NOMO-1 treated with dmso at 0.1 percent for 144 hours (cell line): ENCODE measurements around the gene C1R.
"Not testable (repeated sequence)": the region's sequence is repeated elsewhere in the genome, so short reads cannot be mapped to it uniquely, and the experiment has no call there.

Source experiments
- DNase-seq: peaks from one replicate; lab custom pipeline; 2025; ENCODE audit not compliant: unreplicated experiment; lab: John Stamatoyannopoulos, UW

Gene C1R

DNA sequence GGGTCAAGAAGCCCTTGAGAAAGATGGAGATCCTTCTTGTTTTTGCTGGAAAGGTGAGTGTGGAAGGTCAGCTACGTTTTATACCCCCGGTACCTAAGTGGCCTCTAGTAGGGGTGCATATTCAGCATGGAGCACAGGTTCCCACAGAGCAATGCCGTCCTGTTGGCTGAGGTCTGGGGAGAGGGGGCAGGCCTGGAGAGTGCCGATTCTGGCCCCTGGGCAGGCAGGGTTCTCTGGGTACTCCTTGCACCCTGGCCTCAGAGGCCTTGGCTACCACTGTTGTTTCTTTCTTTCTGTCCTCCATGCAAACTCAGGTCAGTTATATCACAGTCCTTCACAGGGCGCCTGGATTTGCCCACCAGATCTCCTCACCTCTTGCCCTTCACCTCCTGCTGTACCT lies 27.9 kb upstream of the C1R start:
- no peak for DNase-seq

DNA sequence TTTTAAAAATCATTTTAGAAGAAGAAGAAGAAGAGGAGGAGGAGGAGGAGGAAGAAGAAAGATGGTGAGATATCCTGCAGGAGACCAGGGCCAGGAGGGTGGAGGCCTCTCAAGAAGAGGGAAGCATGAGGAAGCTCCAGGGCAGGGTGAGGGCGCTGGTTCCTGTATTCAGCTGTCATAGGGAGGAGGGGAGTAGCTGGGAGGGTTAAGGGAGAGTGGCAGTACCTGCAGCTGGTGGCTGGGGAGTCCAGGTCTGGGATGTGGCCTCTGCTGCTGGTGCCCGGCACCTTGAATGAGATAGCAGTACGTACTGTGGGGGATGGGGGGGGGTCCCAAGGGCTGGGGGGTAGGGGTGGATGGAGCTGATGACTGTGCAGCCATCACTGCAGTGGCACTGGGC lies 26.6 kb upstream of the C1R start:
- no peak for DNase-seq

DNA sequence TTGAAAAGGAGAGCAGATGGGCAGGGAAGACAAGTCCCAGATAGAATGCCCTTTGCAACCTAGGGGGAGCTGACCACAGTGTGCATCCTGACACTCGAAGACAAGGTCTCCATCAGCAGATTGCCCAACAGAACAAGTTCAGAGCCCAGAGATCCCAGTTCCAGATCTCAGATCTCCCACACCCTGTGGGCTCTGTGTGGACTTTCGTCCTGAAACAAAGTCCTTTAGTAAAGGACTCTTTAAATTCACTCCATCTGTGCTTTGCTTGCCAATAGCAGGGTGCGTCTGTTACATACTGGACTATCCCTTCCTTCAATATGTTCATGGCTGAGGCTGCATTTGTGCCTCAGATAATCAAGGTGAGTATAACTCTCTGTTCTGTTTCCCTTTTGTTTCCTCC lies 25.4 kb upstream of the C1R start:
- no peak for DNase-seq

DNA sequence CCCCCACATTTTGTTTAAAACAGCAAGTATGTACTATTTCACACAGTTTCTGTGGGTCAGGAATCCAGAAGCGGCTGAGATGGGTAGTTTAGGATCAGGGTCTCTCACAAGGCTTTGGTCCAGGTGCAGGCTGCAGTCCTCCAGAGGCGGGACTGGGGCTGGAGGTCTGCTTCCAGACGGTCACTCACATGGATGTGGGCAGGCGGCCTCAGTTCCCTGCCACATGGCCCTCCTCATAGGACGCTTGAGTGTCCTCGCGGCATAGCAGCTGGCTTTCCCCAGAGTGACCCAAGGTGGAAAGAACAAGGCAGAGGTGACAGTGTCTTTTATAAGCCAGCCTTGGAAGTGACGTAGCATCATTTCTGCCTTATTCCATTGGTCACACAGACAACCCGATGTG lies 24.7 kb upstream of the C1R start:
- DNase-seq, result no peak

DNA sequence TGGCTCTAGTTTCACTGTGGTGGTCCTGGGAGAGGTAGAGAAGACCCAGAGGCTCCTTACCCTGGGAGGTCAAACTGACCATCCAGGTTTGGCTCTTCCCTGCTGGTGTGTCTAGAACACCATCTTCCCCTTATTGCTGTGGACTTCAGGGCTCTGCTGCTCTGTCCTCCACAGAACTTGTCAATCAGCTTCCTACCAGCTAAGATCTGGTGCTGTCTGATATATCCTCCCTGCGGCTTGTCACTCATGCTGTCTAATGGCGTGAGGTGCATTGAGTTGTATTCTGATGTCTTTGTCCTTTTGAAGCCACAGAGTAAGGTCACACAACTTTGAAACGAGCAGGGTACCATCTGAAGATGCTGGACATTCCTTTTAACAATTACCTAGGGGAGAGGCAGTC lies 24.0 kb upstream of the C1R start:
- no peak for DNase-seq

DNA sequence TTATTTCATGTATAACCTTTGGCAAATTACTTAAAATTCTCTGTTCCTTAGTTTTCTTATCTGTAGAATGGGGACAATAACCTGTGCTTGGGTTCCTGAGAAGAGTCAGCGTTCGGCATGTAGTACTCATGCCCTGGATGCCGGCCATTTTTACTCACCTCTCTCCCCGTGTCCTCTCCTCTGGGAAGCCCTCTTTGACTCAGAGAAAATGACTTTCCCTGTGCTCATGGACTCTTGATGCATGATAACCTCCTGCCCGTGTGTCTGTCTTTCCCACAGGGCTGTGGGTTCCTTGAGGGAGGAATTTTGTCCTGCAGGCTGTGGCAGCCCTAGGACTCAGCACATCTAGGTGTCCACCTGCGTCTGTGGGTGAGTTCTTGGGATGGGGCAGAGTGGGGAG lies 22.6 kb upstream of the C1R start:
- no peak for DNase-seq

DNA sequence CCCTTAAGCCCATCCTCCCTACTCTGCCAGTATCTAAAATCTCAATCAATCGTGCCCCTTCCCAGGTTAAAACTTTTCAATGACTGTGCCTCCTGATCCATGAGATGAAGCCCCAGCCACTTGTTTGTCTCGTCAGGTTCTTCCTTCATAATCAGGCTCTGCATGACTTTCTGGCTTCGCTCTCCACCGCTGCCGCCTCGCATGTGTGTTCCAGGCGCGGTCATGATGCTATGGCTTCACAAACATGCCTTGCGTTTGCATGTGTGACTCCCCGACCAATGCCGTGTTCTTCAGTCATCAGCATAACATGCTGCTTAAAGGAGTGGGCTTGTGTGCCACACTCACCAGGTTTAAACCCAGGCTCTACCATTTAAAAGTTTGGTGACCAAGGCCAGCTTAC lies 21.8 kb upstream of the C1R start:
- DNase-seq, result no peak

DNA sequence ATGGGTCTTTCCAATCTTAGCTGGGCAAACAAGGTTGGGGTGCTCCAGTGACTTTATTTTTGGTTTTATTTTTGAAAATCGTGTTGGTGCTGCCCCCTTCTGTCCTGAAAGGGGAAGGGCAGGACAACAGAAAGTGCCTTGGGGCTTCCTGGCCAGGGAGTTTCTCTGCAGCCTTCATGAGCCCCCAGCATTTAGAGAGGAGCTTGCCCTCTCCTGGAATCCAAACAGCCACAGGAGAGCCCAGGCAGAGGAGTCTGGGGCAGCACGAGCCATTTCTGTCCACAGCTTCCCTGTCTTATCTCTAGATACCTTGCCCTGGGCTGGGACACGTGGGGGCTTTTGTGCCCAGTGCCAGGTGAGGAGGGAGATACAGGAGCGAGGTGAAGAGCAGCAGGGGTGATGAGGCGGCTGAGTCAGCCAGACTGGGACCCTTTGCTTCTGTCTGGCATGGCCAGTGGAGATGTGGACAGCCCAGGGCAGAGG lies 21.2 kb upstream of the C1R start:
- DNase-seq, result peak; percentile 13

DNA sequence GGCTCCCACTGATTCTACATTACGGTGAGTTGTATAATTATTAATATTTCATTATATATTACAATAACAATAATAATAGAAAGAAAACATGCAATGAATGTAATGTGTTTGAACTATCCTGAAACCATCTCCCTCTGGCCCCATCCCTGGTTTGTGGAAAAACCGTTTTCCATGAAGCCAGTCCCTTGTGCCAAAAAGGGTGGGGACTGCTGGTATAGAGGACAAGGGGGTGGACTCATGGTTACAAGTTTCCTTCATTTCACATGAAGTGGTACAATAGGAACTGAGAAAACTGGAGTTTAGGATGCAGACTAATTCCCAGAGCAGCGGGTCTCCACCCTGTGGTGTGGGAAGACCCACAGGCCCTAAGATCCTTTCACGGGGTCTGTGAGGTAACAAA lies 19.8 kb upstream of the C1R start:
- DNase-seq, result no peak

DNA sequence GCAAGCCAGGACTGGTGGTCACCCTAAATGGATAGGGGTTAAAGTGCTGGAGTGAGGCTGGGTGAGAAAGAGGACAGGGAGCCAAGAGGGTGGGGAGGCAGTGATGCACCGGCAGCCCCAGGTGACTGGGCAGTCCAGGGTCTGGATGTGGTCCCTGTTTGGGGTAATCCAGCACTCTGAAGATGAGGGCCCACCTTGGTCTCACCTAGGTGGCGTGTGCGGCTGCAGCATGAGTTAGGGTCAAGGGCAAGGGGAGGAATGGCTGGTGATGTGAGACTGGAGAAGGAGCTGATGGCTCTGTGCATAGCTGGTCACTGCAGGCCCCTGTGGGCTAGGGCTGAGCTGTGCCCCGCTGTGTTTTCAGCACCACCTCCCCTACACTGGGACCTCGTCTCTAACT lies 18.4 kb upstream of the C1R start:
- no peak for DNase-seq

DNA sequence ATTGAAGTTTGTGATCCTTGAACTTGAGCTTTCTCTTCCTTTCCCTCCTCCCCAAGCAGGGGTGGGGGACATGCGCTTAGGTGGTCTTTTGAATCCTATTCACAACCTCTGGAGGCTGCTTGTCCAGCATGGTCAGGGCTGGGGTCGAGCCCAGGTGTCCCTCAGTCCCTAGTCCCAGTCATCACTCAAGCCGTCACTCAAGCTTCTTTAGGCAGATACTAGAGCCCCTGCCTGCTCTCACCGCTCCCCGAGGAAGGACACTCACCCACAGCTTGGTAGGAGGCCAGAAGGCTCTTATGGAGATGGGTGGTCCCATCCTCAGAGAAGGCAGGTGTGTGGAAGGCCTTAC lies 17.3 kb upstream of the C1R start:
- DNase-seq, result no peak

DNA sequence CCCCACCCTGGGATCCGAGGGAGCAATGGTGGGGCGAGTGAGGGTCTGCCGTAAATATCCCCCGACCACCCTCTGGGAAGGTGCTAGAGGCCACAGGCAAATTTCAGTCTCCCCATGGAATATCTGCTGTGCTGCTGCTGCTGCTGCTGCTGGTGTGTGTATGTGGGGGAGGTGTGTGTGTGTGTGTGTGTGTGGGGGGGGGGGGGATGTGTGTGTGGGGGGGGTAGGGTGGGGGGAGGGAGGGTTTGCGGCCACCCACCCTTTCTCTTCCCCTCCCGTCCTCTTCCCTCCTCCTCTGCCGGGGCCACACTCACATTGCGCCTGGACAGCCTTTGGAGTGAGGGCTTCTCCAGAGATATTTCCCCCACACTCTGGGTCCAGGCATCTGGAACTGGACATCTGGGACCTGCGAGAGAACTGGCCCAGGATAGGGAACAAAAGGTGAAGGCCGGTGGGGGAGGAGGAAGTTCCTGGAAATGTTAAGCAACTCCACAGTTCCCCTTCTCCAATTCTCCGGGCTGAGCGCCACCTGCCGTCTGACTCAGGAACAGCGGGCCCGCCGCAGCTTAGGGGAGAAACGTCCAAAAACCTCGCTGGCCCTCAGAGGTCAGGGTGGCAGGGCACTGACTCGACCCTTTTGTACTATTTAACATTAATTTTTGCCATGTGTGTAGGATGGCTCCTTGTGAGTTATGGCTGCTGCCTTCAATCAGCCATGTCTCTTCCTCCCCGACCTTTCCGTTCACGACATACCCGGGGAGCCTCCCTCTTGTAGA lies 16.7 kb upstream of the C1R start, which contains the start of gene C1RL:
Gene C1RL, minus strand, starts transcription at position 419 of the 776 bp plus-strand sequence. Its CDS starts 34 bp downstream, at position 385.
- DNase-seq, result peak; percentile 69

DNA sequence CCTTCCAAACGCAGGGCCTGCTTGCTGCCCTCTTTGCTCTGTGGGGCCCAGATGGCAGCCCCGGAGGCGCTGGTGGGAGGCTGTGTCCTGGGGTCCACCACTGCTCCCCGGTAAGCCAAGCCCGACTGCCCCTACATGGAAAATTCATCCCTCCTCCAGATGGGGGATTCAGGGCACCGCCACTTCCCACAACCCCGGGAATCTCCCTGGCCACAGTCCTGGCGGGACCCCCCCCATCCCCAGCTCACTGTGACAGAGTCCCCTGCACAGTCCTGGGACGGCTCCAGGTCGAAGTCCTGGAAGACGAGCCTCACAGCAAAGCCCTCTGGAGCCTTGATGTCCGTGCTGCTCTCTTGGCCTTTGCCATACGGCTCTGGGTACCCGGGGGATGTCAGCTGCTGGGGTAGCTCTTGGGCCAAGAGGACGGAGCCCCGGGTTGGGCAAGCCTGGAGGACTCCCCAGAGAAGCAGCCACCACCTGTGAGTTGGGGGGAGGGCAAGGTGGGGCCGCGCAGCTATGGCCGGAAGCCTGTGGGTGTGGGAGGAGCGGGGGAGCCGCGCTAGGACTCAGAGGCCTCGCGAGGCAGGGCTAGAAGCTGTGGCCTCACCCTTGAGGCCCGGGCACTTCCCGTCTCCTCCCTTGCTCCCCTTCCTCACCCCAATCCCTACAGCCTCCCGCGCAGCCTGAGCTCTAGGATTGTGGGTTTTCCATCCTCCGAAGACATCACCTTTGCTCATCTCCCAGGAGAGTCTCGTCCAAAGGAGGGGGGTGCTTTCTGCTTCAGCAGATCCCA lies 16.0 kb upstream of the C1R start:
- DNase-seq, result peak; percentile 79

DNA sequence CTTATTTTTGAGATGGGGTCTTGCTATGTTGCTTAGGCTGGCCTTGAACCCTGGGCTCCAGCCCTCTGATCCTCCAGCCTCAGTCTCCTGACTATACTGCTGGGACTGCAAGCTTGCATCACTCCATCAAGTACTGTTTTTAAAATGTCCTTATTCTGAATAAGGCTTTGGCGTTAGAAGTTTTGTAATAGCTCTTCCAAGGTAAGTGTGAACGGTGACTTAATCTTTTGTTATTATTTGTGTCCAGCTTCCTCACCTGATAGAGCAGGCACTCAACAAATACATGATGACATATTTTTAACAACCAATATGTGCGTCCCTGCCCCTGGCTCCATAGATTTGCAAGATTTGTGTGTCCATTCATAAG lies 15.4 kb upstream of the C1R start:
- no peak for DNase-seq

DNA sequence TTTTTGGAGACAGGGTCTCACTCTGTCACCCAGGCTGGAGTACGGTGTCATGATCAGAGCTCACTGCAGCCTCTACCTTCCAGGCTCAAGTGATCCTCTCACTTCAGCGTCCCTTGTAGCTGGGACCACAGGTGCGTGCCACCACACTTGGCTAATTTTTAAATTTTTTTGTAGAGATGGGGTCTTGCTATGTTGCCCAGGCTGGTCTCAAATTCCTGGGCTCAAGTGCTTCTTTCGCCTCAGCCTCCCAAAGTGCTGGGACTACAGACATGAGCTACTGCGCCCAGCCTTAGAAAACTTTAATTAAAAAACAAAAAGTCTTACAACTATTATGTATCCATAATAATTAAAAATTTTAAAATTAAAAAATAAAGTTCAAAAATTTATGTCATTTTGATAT lies 14.9 kb upstream of the C1R start:
- not testable (repeated sequence) for DNase-seq

DNA sequence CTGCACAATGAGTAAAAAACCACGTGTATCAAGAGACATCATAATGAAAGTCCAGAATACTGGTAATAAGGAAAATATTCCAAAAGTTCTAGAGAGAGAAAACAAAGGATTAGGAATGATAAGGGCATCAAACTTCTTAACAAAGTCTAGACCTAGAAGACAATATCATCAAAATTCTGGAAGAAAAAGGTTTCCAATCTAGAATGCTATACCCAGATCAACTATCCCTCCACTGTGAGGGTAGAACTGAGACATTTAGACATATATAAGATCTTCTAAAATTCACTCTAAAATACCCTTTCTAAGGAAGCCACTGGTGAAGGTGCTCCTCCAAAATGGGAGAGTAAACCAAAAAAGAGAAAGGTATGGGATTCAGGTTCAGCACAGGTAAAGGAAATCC lies 13.8 kb upstream of the C1R start:
- no peak for DNase-seq

DNA sequence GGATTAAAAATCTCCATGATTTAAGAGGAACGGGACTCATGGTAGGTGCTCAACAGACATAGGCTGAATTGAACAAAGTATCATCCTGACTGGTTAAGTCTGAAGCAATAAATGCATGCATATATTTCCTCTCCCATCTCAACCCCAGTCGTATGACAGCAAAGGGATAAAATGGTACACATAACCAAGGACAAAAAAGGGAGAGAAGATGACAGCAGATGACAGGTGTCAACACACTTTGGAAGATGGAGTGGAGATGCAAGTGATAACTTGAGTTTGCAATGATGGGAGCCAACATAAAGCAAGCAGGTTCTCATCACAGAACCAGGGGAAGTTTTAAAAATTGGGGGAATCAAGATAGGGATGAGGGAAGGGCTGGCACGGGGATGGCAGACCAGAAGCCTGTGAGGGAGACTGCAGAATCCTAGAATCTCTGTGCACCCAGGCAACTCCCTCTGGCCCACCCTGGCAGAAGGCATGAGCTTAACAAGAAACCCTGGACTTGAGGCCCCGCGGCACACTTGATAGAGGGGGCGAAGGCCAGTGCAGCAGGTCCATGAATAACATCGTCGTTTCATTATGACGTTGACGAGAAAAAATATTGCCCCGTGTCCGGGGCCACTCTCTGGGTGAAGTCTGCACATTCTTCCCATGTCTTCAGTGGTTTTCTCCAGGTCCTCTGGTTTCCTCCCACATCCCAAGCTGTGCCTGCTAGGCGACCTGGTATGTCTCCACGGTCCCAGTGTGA lies 11.8 kb upstream of the C1R start:
- no peak for DNase-seq

DNA sequence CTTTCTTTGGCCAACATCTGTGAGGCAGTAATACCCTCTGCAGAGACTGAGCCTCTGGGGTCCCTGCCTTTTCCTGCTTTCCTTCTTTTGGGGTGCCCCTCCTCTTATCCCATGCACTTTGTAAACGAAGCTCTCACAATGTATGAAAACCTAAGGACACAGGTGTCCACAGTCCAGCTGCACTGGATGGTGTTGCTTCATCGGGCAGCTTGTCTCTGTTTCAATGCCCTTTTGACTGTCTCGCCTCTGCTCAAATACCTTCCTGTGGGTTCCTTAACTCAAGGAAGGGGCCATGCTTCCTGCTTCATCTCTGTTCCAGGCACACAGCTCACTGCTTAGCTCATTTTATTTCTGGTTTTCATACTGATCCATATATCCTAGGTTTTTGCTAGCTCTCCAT lies 10.3 kb upstream of the C1R start:
- no peak for DNase-seq

DNA sequence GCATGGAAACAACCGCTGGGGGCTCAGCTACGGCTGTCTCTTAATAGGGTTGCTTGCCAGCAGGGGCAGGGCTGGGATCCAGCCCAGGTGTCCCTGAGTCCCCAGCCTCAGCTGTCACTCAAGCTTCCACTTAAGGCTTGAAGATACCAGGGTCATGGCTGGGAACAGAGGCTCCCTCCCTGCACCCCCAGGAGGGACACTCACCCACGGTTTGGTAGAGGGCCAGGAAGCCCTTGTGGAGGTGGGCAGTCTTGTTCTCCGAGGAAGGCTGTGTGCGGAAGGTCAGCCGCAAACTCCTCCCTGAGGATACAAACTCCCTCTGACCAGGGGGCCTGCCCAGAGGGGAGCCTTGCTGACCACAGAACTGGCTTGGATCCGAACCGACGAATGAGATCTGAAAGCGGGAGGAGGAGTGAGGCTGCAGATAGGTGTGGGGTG lies 9.5 kb upstream of the C1R start:
- DNase-seq, result no peak

DNA sequence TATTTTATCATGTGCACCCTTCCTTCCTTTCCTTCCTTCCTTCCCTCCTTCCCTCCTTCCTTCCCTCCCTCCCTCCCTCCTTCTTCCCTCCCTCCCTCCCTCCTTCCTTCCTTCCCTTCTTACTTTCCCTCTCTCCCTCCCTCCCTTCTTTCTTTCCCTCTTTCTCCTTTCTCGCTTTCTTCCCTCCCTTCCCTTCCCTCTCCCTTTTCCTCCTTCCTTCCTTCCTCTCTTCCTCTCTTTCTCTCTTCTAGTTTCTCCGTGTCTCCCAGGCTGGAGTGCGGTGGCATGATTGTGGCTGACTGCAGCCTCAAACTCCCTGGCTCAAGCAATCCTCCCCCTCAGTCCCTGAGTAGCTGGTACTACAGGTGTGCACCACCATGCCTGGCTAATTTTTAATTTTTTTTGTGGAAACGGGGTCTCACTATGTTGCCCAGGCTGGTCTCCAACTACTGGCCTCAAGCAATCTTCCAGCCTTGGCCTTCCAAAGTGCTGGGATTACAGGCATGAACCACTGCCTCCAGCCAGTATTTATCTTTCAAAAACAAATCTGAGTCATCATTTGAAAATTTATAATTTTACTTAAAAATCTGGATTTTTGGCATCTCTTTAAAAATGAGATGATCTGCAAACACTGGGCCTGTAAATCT lies 8.9 kb upstream of the C1R start:
- DNase-seq, result no peak

DNA sequence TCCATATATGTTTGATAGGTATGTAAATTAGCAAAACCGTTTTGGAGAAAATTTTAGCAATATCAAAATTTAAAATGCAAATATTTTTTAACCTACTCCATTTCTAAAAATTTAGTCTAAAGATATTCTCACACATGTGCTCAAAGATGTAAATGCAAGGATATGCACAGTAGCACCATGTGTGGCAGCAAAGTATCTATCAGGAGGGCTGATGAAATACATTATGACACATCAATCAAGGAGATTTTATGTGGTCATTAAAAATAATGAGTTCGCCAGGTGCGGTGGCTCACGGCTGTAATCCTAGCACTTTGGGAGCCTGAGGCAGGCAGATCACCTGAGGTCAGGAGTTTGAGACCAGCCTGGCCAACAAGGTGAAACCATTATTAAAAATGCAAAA lies 8.0 kb upstream of the C1R start:
- DNase-seq, result no peak
